HL-60 (cell line): ENCODE measurements around the gene SERBP1.

Experiments used
- DNase-seq, 2 experiments: peaks; one replicate each; pipeline ENCODE4 v3.0.0-alpha.2; 2010 to 2020; ENCODE audit warnings: low read depth in 1 of 2, low spot score in 1 of 2
- H3K27ac ChIP-seq: fragments of 250-450 bp; sonication (Bioruptor Pico); replicated peaks from 2 replicates; pipeline ENCODE4 v1.5.1; 2020; ENCODE audit warnings: mild to moderate bottlenecking, moderate library complexity
- H3K27me3 ChIP-seq: fragments of 250-450 bp; sonication (Bioruptor Pico); 2 replicates; pipeline ENCODE4 v1.5.1; 2021; ENCODE audit warnings: mild to moderate bottlenecking, moderate library complexity; ENCODE audit not compliant: insufficient read depth, poor library complexity, severe bottlenecking
- H3K4me3 ChIP-seq: replicated peaks from 2 replicates; pipeline ENCODE4 v1.5.1; 2011; ENCODE audit warnings: mild to moderate bottlenecking, control low read depth, low read length; ENCODE audit not compliant: insufficient read depth
- GABPA ChIP-seq: IDR thresholded peaks from 2 replicates; pipeline ENCODE4 v1.6.1; 2012; ENCODE audit warnings: low read depth
- POLR2AphosphoS5 ChIP-seq: IDR thresholded peaks from 2 replicates; pipeline ENCODE4 v1.6.1; 2012; ENCODE audit warnings: low read depth
- SPI1 ChIP-seq: IDR thresholded peaks from 2 replicates; pipeline ENCODE4 v1.6.1; 2012; ENCODE audit warnings: low read depth, mild to moderate bottlenecking, borderline replicate concordance
- long read RNA-seq: library from polyadenylated mRNA; unstranded; transcript quantifications from one replicate; pipeline ENCODE4 v2.0.0, GENCODE V29; 2020
- TF ChIP-seq, protein P1 (sequence below): IDR thresholded peaks from one replicate; pipeline ENCODE4 v1.5.1; 2011; ENCODE audit warnings: low read length, control low read depth, inconsistent platforms; ENCODE audit not compliant: insufficient read depth
- TF ChIP-seq, protein P2 (sequence below): IDR thresholded peaks from 2 replicates; pipeline ENCODE4 v1.6.1; 2012; ENCODE audit warnings: low read depth; ENCODE audit not compliant: insufficient replicate concordance

Gene SERBP1
- long read RNA-seq, full-length matches to known transcripts, result 1,287 of 1,388 reads
- long read RNA-seq, partial matches to known transcripts, result 38 of 1,388 reads
- long read RNA-seq, other reads (novel, unspliced or antisense), result 63 of 1,388 reads

DNA sequence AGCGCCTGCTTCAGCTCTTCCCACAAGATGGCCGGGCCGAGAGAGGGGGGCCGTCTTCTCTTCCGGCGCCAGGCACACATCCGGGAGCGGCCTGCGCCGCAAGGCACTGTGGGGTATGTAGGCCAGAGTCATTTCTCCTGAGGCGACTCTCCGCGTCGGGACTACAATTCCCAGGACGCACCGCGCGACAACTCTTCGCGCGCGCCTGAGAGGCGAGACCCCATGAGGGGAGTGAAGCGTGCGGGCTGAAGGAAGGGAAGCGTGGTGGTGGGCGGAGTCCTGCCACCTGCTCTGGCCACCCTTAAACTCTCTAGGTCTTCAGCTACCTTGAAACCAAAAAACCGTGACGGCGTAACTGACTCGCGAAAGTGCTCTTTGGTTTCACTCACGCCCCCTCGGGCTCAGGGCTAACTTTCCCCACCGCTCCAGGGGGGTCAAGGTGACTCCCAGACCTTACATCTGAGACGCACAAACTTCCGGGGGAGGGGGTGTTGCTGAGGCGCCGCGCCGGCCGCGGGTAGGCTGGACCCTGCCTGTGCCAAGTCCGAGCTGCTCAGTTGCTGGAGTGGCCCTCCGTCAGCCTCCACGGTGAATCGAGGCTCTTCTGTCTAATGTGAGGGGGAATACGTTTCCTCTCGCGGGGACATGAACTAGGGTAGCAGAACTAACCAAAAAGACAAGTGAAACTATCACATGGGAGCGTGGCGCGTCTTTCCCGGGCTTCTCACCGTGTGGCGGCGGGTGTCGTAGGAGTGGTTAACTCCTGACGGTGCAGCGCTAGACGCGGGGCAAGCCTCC lies at the start of gene SERBP1:
Gene SERBP1, minus strand, starts transcription at position 45 of the 798 bp plus-strand sequence. CDS start 102 bp downstream, outside the sequence.
- no peaks in the 10 kb centered on the region for H3K27me3 ChIP-seq
- peak within 1 kb of the TSS; percentile 92 for H3K4me3 ChIP-seq
- TF ChIP-seq GABPA, result peak; percentile 87
- TF ChIP-seq, protein P1, sequence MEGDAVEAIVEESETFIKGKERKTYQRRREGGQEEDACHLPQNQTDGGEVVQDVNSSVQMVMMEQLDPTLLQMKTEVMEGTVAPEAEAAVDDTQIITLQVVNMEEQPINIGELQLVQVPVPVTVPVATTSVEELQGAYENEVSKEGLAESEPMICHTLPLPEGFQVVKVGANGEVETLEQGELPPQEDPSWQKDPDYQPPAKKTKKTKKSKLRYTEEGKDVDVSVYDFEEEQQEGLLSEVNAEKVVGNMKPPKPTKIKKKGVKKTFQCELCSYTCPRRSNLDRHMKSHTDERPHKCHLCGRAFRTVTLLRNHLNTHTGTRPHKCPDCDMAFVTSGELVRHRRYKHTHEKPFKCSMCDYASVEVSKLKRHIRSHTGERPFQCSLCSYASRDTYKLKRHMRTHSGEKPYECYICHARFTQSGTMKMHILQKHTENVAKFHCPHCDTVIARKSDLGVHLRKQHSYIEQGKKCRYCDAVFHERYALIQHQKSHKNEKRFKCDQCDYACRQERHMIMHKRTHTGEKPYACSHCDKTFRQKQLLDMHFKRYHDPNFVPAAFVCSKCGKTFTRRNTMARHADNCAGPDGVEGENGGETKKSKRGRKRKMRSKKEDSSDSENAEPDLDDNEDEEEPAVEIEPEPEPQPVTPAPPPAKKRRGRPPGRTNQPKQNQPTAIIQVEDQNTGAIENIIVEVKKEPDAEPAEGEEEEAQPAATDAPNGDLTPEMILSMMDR, result no peak
- TF ChIP-seq, protein P2, sequence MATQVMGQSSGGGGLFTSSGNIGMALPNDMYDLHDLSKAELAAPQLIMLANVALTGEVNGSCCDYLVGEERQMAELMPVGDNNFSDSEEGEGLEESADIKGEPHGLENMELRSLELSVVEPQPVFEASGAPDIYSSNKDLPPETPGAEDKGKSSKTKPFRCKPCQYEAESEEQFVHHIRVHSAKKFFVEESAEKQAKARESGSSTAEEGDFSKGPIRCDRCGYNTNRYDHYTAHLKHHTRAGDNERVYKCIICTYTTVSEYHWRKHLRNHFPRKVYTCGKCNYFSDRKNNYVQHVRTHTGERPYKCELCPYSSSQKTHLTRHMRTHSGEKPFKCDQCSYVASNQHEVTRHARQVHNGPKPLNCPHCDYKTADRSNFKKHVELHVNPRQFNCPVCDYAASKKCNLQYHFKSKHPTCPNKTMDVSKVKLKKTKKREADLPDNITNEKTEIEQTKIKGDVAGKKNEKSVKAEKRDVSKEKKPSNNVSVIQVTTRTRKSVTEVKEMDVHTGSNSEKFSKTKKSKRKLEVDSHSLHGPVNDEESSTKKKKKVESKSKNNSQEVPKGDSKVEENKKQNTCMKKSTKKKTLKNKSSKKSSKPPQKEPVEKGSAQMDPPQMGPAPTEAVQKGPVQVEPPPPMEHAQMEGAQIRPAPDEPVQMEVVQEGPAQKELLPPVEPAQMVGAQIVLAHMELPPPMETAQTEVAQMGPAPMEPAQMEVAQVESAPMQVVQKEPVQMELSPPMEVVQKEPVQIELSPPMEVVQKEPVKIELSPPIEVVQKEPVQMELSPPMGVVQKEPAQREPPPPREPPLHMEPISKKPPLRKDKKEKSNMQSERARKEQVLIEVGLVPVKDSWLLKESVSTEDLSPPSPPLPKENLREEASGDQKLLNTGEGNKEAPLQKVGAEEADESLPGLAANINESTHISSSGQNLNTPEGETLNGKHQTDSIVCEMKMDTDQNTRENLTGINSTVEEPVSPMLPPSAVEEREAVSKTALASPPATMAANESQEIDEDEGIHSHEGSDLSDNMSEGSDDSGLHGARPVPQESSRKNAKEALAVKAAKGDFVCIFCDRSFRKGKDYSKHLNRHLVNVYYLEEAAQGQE, result peak; percentile 73
- TF ChIP-seq POLR2AphosphoS5, result peak; percentile 90
- TF ChIP-seq SPI1, result peak; percentile 12; the same call in 1 of the 2 replicates
- DNase-seq, result peak; percentile 95 to 97
- peak within 1 kb of the TSS; percentile 96 for H3K27ac ChIP-seq

DNA sequence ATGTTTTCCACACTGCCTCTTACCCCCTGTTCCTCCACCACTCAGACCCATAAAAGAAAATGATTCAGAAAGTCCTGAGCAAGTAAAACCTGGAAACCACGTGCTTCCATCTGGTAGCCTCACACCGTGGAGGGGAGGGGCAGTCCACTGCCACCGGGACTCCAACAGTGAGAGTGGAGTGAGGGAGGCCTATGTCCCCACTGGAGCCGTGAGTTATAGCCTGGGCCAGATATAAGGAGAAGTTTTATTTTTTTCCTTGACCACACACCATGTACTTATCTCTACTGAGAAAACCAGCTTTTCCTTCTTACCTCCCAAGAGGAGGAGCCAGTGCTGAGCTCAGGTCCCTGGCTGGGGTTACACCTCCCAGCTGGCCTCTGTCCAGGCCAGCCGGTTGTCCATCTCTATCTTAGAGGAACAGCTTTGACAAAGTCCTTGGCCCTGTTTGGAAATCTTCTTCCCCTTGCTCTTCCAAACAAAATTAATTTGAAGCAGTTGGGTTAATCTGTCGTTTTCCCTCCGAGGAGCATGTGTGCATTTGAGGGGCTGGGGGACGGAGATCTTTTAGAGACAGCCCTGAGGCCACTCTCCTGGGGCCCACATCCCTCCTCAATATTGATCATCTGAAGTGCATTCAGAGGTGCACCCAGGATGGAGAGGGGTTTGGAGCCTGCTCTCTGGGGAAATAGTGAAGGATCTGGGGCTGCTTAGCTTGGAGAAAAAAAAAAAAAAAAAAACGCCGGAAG lies 49.1 kb upstream of the SERBP1 start:
- DNase-seq, result no peak
- Histone ChIP-seq H3K27me3 (no peaks in the 10 kb centered on the region), H3K27ac (no peak overlapping the region), H3K4me3 (no peak overlapping the region)
- TF ChIP-seq, protein P1, result no peak
- TF ChIP-seq, protein P2, result no peak
- TF ChIP-seq POLR2AphosphoS5 (no peak), SPI1 (no peak), GABPA (no peak)

DNA sequence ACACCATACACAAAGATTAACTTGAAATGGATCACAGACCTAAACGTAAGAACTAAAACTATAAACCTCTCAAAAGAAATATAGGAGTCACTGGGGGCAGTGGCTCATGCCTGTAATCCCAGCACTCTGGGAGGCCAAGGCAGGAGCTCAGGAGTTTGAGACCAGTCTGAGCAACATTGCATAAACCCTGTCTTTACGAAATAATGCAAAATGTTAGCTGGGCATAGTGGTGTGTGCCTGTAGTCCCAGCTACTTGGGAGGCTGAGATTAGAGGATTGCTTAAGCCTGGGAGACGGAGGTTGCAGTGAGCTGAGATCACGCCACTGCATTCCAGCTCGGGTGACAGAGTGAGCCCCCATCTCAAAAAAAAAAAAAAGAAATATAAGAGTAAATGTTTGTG lies 46.7 kb upstream of the SERBP1 start:
- DNase-seq, result no peak
- TF ChIP-seq, protein P2, result no peak
- TF ChIP-seq POLR2AphosphoS5 (no peak), GABPA (no peak), SPI1 (no peak)
- TF ChIP-seq, protein P1, result no peak
- Histone ChIP-seq H3K27me3 (no peaks in the 10 kb centered on the region), H3K4me3 (no peak overlapping the region), H3K27ac (no peak overlapping the region)
